NCI-H1417 (cell line): ENCODE data around the gene HUNK.
"Not testable (repeated sequence)": the region's sequence is repeated elsewhere in the genome, so short reads cannot be mapped to it uniquely, and the experiment has no call there.

ENCODE experiments used
- DNase-seq, 3 experiments: peaks; one replicate each; lab custom pipeline; 2025; lab: John Stamatoyannopoulos, UW

Gene HUNK

DNA sequence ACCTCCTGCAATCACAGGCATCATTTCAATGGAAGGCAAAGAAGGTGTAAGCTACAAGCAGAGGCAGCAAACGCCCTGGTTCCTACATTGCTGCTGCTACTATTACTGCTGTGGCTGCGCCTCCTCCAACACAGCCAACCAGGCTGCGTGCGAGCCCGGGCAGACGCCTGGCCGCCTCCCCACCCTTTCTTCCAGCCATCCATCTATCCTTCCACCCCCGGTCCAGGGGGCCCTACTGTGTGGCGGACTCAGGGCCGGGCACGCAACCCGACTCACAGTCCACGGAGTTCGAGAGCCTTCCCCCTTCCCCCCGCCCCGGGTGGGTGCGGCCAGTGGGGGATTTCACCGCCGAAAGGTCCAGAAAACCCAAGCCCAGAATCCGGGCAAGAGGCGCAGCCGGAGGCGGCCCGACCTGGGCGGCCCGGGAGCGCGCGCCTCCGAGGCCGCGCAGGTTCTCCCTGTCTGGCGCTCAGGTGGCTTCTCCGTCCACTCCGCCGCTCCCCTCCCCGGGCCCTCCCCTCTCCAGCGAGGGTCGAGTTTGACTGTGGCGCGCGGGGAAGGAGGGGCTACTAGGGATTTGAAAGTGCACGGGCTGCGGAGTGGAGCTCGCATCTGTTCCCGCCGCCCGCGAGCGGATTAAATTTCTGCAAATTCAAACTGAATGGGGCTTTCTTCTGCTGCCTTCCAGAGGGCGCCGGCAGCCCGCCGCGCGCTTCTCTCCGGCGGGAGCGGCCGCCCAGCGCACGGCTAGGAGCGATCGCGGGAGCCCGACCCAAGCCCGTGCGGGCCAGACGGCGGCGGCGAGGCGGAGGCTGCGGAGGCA, at the start of gene HUNK:
Gene HUNK, plus strand, starts transcription at position 569 of the 823 bp plus-strand sequence. CDS start 655 bp downstream, outside the sequence.
- DNase-seq, result peak; percentile 84 to 95 (median 94)

- DNase-seq, result no peak
Measured at GRCh38 chr21:31829736-31830472, 42.9 kb upstream of the HUNK start.

DNA sequence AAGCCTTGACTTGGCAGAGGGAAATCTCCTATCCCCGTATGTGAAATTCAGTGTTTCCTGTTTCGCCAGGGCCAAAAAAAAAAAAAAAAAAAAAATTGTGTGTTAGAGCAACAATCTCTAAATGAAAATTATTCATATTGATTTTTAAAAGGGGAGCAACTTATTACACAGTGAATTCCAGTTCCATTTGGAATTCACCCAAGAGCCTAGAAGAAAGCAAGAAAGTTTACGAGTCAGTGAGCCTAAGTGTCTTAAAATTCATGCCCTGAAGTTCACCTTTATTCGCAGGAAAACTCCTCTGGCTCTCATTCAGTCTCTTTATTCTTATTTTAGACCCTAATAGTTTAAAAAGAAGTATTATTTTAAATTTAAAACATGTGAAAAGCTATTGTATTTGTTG, 42.1 kb upstream of the HUNK start:
- DNase-seq, result no peak

GRCh38 chr21:31837041-31837440, 35.8 kb upstream of the HUNK start:
- DNase-seq, result no peak

GRCh38 chr21:31837618-31838390, 35.0 kb upstream of the HUNK start:
- no peak for DNase-seq

DNA sequence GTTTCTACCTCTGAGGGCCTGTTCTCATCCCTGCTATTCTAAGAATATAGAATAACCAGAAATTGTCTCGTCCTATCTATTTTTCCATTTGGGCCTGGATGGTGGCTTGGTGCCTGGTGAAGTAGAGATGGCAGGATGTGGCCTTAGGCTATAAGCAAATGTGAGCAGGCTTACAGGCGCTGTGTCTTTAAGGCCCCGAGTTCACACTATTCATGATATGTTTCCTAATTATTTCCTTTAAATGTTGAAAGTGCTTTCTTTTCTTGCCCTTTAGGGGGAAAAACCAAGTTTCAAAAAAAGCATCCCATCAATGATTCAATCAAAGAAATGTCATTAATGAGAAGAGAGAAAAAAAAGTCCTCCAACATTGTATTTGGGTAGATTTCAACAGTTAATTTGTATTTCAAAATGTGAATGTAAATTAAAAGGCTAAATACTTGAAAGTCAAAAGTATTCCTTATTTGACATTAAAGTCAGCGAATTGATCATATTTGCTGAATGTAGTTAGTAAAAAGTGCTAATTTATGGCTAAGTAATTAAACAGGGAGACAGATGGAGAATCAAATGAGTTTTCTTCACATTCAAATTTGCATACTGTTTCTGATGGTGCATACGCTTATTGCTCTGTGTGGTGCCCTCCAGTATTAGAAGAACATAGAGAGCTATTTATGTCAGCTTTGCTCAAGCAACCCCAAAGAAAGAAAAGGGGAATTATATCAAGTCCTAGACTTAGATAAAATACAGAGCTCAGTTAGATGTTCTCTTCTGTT, 34.0 kb upstream of the HUNK start:
- no peak for DNase-seq

- no peak for DNase-seq
Measured at GRCh38 chr21:31844206-31844605, 28.6 kb upstream of the HUNK start.

- DNase-seq, result no peak
Measured at GRCh38 chr21:31845151-31845729, 27.6 kb upstream of the HUNK start.

DNA sequence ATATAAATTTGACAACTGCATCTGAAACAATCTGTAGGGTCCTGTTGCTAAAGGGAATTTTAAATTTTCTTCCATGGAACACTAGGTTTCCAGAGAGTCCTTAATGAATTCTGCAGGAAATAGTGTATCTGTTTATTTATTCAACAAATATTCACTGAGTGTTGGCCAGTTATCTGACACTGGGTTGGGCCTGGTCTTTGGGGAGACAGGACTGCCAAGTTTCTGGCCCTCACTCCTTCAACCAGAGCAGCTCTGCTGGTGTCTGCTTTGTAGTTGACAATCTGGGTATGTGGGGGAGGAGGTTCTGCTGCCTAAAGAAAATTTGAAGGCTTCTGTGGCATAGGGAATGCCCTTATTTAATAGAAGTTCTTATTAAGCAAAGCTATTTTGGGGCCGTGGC, 26.1 kb upstream of the HUNK start:
- DNase-seq, result no peak

DNA sequence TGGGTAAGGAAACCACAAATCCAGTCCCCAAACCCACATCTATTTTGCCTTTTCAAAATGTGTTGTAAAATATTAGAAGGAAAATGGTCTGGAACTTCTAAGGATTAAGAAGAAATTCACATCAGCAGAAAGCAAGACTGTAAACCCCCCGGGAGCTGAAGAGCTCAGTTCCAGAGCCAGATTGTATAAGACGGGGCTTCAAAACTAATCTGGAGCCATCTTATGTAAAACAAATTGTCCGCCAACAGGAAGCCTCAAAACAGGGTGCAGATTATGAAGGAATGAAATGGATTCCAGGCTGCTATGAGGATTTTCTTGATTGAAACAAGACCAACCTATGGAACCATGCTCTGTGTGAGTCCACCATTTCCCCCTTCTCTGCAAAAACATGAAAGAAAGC, 25.1 kb upstream of the HUNK start:
- DNase-seq, result no peak

DNA sequence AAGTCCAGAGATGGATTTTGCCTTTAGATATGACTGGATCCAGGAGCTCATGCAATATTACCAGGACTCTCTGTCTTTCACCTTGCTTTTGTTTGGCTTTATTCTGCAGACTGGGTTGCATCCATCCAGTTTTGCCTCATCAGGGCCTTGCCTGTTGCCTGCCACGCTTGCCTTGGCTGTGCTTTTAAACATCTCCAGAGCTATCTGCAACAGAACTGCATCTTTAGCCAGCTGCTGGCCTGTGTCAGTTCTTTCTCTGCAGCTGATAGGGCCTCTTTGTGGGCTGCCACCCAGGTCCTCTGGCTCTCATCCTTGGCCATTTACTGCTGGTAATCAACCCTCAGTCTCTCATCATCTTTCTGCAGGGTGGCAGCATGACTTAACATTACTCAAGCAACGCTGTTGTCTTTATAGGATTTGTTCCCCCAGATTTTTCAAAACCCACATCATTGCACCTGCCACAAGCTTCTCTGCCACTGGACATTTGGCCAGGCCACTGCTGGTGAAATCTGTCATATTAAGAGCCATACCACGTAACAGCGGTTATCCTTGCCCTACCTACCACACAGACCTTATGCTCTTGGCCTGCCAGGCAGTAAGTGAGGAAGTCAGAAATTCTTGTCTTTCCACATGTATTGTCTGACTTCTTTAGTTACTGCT, 24.4 kb upstream of the HUNK start:
- DNase-seq, result no peak

DNA sequence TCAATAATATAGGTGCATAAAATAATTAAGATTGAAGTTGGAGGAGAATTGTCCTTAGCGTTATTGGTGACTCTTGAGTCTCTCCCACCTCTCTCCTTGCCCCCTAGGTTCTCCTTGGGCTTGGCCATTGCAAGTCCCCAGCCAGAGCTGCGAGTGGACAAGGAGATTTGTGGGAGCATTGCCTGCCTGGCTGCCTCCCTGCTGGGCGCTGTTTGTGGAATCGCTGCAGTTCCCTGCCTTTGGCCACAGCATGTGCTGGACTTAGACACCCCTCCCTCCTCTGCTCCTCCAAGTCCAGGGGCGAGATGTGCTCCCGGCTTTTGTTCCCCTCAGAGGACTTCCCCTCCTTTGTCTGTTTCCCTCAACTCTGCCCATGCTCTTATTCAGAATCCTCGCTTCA, 21.9 kb upstream of the HUNK start:
- DNase-seq, result no peak

DNA sequence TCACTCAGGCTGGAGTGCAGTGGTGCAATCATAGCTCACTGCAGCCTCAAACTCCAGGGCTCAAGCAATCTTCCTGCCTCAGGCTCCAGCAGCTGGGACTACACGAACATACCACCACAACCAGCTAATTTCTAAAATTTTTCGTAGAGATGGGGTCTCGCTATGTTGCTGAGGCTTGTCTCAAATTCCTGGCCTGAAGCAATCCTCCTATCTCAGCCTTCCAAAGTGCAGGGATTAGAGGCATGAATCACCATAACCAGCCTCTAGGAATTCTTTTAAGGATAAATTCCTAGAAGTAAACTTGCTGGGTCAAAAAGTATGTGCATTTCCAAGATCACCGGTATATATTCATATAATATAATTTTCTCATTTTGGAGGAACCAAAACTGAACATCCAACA, 17.6 kb upstream of the HUNK start:
- no peak for DNase-seq

- DNase-seq, result no peak
Measured at GRCh38 chr21:31857096-31857495, 15.7 kb upstream of the HUNK start.

DNA sequence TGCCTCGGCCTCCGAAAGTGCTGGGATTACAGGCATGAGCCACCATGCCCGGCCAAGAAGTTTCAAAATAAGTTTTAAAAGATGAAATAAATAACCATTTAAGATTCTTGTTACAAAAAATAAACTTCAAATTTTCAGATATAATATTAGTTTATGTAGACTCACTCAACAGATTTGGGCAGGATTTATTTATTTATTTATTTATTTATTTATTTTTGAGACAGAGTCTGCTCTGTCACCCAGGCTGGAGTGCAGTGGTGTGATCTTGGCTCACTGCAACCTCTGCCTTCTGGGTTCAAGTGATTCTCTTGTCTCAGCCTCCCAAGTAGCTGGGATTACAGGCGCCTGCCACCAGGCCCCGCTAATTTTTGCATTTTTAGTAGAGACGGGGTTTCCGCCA, 15.2 kb upstream of the HUNK start:
- DNase-seq, result not testable (repeated sequence)

- DNase-seq, result no peak
Measured at GRCh38 chr21:31860851-31861250, 12.0 kb upstream of the HUNK start.

GRCh38 chr21:31862078-31862477, 10.7 kb upstream of the HUNK start:
- DNase-seq, result peak in 1 of 3 experiments; percentile 86

GRCh38 chr21:31865429-31865970, 7.3 kb upstream of the HUNK start:
- DNase-seq, result no peak

DNA sequence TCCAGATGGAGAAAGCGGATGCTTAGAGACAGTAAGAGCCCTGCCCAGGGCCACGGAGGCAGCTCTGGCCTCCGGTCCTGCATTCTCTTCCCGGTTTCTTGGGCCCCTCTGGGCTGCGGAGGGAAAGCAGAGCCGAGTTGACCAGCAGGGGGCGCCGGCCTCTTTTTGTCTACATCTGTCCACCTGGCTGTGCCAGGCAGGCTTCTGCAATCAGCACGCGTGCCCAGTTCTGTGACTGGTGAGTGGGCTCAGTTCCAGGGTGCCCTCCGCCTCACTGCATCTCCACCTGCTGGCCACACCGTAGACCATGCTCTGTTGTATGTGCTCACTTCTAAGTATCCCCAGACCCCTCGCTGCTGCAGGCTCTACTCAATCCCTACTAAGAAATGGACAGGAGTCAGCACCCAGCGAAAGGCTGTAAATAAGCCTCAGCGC, 6.7 kb upstream of the HUNK start:
- DNase-seq, result peak; percentile 85 to 96 (median 89)

DNA sequence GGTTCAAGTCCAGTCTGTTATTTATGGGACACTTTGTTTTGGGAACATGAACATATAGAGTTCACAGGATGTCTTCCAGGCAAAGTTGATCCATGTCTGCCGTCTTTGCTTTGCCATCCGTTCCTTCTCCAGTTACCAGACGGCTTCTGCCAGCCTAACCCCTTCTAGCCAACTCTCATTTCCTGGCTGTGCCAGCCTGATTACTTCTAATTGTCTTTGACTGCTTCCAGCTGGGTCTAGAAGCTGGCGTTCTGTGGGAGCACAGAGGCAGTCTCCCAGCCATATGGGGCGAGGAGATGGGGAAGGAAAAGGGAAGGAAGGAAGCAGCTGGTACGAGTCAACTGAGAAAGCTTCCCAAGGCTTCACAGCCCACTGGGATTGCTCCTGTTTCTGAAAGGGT, 3.1 kb upstream of the HUNK start:
- DNase-seq, result no peak
